MM.1S (cell line): ENCODE results near the gene RAB1B.

ENCODE experiments used
- DNase-seq: peaks from one replicate; pipeline ENCODE4 v3.0.0-alpha.2; 2015
- H2AFZ ChIP-seq: fragments of 300-600 bp; sonication (generic); 2 replicates; pipeline ENCODE4 v1.6.0; 2016; ENCODE audit warnings: antibody characterized with exemption, low read length
- H3F3A ChIP-seq: fragments of 300-600 bp; sonication (generic); 2 replicates; pipeline ENCODE4 v1.6.1; 2016; ENCODE audit warnings: mild to moderate bottlenecking, antibody characterized with exemption, low read length, moderate library complexity, mixed read lengths; ENCODE audit not compliant: insufficient read depth
- H3K27ac ChIP-seq: fragments of 300-600 bp; sonication (generic); 2 replicates; pipeline ENCODE4 v1.5.1; 2016; ENCODE audit warnings: mild to moderate bottlenecking, low read length
- H3K27me3 ChIP-seq: fragments of 300-600 bp; sonication (generic); replicated peaks from 2 replicates; pipeline ENCODE4 v1.6.0; 2016; ENCODE audit warnings: low read length; ENCODE audit not compliant: insufficient read depth
- H3K36me3 ChIP-seq: fragments of 300-600 bp; sonication (generic); replicated peaks from 2 replicates; pipeline ENCODE4 v1.6.1; 2016; ENCODE audit warnings: mild to moderate bottlenecking, low read length, mixed read lengths; ENCODE audit not compliant: insufficient read depth
- H3K4me1 ChIP-seq: fragments of 300-600 bp; sonication (generic); 2 replicates; pipeline ENCODE4 v1.6.1; 2016; ENCODE audit warnings: low read length, mixed read lengths
- H3K4me2 ChIP-seq: fragments of 300-600 bp; sonication (generic); 2 replicates; pipeline ENCODE4 v1.6.0; 2016; ENCODE audit warnings: low read depth, low read length
- H3K4me3 ChIP-seq: fragments of 300-600 bp; sonication (generic); 2 replicates; pipeline ENCODE4 v1.5.1; 2016; ENCODE audit warnings: low read length, mixed read lengths
- H3K79me2 ChIP-seq: fragments of 300-600 bp; sonication (generic); 2 replicates; pipeline ENCODE4 v1.6.1; 2016; ENCODE audit warnings: mixed run types, low read length, mixed read lengths
- H3K9ac ChIP-seq: fragments of 300-600 bp; sonication (generic); 2 replicates; pipeline ENCODE4 v1.6.1; 2016; ENCODE audit warnings: low read length, mixed read lengths
- H3K9me2 ChIP-seq: fragments of 300-600 bp; sonication (generic); replicated peaks from 2 replicates; pipeline ENCODE4 v1.6.1; 2016; ENCODE audit warnings: mild to moderate bottlenecking, low read length, mixed read lengths; ENCODE audit not compliant: insufficient read depth
- H3K9me3 ChIP-seq: fragments of 300-600 bp; sonication (generic); replicated peaks from 2 replicates; pipeline ENCODE4 v1.6.1; 2016; ENCODE audit warnings: mild to moderate bottlenecking, low read length, mixed read lengths; ENCODE audit not compliant: insufficient read depth
- H4K20me1 ChIP-seq: fragments of 300-600 bp; sonication (generic); 2 replicates; pipeline ENCODE4 v1.6.1; 2016; ENCODE audit warnings: mild to moderate bottlenecking, low read length, moderate library complexity, mixed read lengths; ENCODE audit not compliant: insufficient read depth
- EZH2 ChIP-seq: fragments of 300-600 bp; sonication (generic); optimal IDR thresholded peaks from 2 replicates; pipeline ENCODE3; 2017; ENCODE audit warnings: low read depth, mild to moderate bottlenecking, antibody characterized with exemption, low read length, mixed read lengths
- EZH2phosphoT487 ChIP-seq: fragments of 300-600 bp; sonication (generic); IDR thresholded peaks from 2 replicates; pipeline ENCODE4 v1.6.1; 2018; ENCODE audit warnings: antibody characterized with exemption, low read length
- TF ChIP-seq, protein P1 (sequence below): fragments of 300-600 bp; sonication (generic); IDR thresholded peaks from 2 replicates; pipeline ENCODE4 v1.5.1; 2016; ENCODE audit warnings: antibody characterized with exemption, low read length, mixed read lengths

The RAB1B gene

DNA sequence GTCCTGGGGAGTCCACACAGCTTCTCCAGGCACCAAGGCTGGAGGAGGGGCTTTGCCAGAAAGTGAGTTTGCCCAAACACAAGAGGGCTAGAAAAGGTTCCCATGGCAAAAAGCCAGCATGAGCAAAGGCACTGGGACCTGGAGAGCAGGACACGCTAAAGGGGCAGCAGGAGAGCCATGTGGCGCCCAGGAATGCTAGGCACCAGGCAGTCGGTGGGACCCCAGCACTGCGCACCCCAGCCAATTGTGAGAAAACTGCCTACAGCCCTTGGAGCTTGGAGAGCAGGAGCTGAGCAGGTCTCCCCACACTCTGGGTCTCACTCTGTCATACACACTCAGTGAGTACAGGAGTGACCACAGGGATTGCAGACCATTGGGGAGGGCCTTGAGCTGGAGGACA is 5.2 kb upstream of the RAB1B start:
- Histone ChIP-seq H3K36me3 (no peaks in the 10 kb centered on the region), H3K4me2 (no peak overlapping the region), H3K9me3 (no peaks in the 10 kb centered on the region), H3K9me2 (no peaks in the 10 kb centered on the region), H4K20me1 (no peaks in the 10 kb centered on the region), H3F3A (peaks cover 6% of the 10 kb centered on the region; the same call in 1 of the 2 replicates), H3K4me1 (peaks cover 11% of the 10 kb centered on the region), H2AFZ (no peak overlapping the region), H3K4me3 (no peak overlapping the region), H3K9ac (no peak overlapping the region), H3K79me2 (peaks cover 21% of the 10 kb centered on the region), H3K27ac (no peak overlapping the region), H3K27me3 (no peaks in the 10 kb centered on the region)
- no peak for DNase-seq
- TF ChIP-seq, protein P1, sequence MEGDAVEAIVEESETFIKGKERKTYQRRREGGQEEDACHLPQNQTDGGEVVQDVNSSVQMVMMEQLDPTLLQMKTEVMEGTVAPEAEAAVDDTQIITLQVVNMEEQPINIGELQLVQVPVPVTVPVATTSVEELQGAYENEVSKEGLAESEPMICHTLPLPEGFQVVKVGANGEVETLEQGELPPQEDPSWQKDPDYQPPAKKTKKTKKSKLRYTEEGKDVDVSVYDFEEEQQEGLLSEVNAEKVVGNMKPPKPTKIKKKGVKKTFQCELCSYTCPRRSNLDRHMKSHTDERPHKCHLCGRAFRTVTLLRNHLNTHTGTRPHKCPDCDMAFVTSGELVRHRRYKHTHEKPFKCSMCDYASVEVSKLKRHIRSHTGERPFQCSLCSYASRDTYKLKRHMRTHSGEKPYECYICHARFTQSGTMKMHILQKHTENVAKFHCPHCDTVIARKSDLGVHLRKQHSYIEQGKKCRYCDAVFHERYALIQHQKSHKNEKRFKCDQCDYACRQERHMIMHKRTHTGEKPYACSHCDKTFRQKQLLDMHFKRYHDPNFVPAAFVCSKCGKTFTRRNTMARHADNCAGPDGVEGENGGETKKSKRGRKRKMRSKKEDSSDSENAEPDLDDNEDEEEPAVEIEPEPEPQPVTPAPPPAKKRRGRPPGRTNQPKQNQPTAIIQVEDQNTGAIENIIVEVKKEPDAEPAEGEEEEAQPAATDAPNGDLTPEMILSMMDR: no peak
- TF ChIP-seq EZH2: no peak
- no peak for TF ChIP-seq EZH2phosphoT487

DNA sequence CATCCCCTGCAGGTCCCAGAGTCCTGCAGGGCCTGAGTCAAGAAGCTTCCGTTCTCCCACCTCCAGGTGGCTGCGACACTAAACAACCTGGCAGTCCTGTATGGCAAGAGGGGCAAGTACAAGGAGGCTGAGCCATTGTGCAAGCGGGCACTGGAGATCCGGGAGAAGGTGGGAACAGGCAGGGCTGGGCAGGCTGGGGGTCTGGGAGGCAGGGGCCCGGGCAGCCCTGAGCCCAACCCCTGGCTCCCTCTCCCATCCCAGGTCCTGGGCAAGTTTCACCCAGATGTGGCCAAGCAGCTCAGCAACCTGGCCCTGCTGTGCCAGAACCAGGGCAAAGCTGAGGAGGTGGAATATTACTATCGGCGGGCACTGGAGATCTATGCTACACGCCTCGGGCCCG is 4.7 kb upstream of the RAB1B start:
- Histone ChIP-seq H3K4me3 (no peak overlapping the region), H2AFZ (no peak overlapping the region), H3K27me3 (no peaks in the 10 kb centered on the region), H3K9me2 (no peaks in the 10 kb centered on the region), H3K27ac (no peak overlapping the region), H3K4me1 (peaks cover 8% of the 10 kb centered on the region), H3K9ac (no peak overlapping the region), H3K79me2 (peaks cover 17% of the 10 kb centered on the region), H3K9me3 (no peaks in the 10 kb centered on the region), H3F3A (peaks cover 6% of the 10 kb centered on the region; the same call in 1 of the 2 replicates), H3K36me3 (no peaks in the 10 kb centered on the region), H4K20me1 (no peaks in the 10 kb centered on the region), H3K4me2 (no peak overlapping the region)
- no peak for TF ChIP-seq EZH2phosphoT487
- TF ChIP-seq, protein P1: no peak
- TF ChIP-seq EZH2: no peak
- DNase-seq: no peak

DNA sequence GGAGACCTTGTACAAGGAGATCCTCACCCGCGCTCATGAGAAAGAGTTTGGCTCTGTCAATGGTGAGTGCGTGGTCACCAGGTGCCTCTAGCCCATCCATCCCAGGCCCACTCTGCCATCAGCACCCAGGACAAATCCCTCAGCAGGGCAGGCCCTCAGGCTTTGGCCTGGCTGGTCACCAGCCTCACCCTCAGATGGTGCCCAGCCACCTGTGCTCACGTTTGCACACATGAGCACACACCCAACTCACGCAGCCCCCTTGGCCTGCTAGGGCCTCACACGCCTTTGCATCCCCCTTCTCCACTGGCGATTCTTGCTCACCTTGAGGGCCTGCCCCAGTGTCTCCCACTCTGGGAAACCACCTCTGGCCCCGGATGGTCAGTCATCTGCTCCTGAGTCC is 4.1 kb upstream of the RAB1B start:
- H3K4me3 ChIP-seq: no peak overlapping the region

More for the DNA sequence above, 4.1 kb upstream of the RAB1B start:
- H3K9ac ChIP-seq: no peak overlapping the region
- no peak for DNase-seq
- no peaks in the 10 kb centered on the region for H3K9me3 ChIP-seq
- peaks cover 11% of the 10 kb centered on the region; the same call in 1 of the 2 replicates for H3F3A ChIP-seq
- H3K27ac ChIP-seq: no peak overlapping the region
- H3K79me2 ChIP-seq: peaks cover 17% of the 10 kb centered on the region
- H3K27me3 ChIP-seq: no peaks in the 10 kb centered on the region
- peaks cover 5% of the 10 kb centered on the region; the same call in 1 of the 2 replicates for H3K4me1 ChIP-seq
- no peak overlapping the region for H3K4me2 ChIP-seq
- no peaks in the 10 kb centered on the region for H3K36me3 ChIP-seq
- no peaks in the 10 kb centered on the region for H3K9me2 ChIP-seq
- H4K20me1 ChIP-seq: no peaks in the 10 kb centered on the region
- H2AFZ ChIP-seq: no peak overlapping the region
- TF ChIP-seq EZH2phosphoT487: no peak
- no peak for TF ChIP-seq EZH2
- TF ChIP-seq, protein P1: no peak
